HEK293T (cell line): ENCODE measurements around the gene POU2F3.

Source experiments
- CTCF ChIA-PET: fragments of 350-600 bp; formaldehyde crosslinking; extraction: SDS; loops from one replicate; lab custom pipeline; 2021; ENCODE audit warnings: antibody characterized with exemption, inconsistent platforms; lab: Yijun Ruan, JAX
- POLR2A ChIA-PET: fragments of 350-600 bp; formaldehyde crosslinking; extraction: SDS; loops from one replicate; lab custom pipeline; 2020; ENCODE audit warnings: antibody characterized with exemption, inconsistent platforms; lab: Yijun Ruan, JAX
- DNase-seq: peaks from one replicate; pipeline ENCODE4 v3.0.0; 2012; ENCODE audit warnings: mixed read lengths; ENCODE audit errors: extremely low spot score
- ARNT ChIP-seq: fragments of 450-650 bp; IDR thresholded peaks from 2 replicates; pipeline ENCODE4 v1.6.1; 2017; ENCODE audit warnings: mild to moderate bottlenecking
- BHLHE40 ChIP-seq: fragments of 450-650 bp; IDR thresholded peaks from 2 replicates; pipeline ENCODE4 v1.6.1; 2016; ENCODE audit warnings: mild to moderate bottlenecking, moderate library complexity, borderline replicate concordance
- CTBP1 ChIP-seq: fragments of 450-650 bp; IDR thresholded peaks from 2 replicates; pipeline ENCODE4 v1.6.1; 2016; ENCODE audit warnings: borderline replicate concordance
- ELF4 ChIP-seq: fragments of 450-650 bp; IDR thresholded peaks from 2 replicates; pipeline ENCODE4 v1.6.1; 2017; ENCODE audit warnings: antibody characterized with exemption
- FOXA1 ChIP-seq: fragments of 450-650 bp; IDR thresholded peaks from 2 replicates; pipeline ENCODE4 v1.6.1; 2016; ENCODE audit warnings: mild to moderate bottlenecking
- FOXK2 ChIP-seq: fragments of 450-650 bp; IDR thresholded peaks from 2 replicates; pipeline ENCODE4 v1.6.1; 2016; ENCODE audit warnings: mild to moderate bottlenecking
- FOXM1 ChIP-seq: fragments of 450-650 bp; IDR thresholded peaks from 2 replicates; pipeline ENCODE4 v1.6.1; 2017; ENCODE audit warnings: mild to moderate bottlenecking, borderline replicate concordance
- HDGF ChIP-seq: fragments of 450-650 bp; IDR thresholded peaks from 2 replicates; pipeline ENCODE4 v1.6.1; 2017; ENCODE audit warnings: antibody characterized with exemption, borderline replicate concordance
- L3MBTL2 ChIP-seq: fragments of 450-650 bp; conservative IDR thresholded peaks from 2 replicates; pipeline ENCODE4 v1.6.1; 2016; ENCODE audit warnings: mild to moderate bottlenecking
- LEF1 ChIP-seq: fragments of 450-650 bp; IDR thresholded peaks from 2 replicates; pipeline ENCODE4 v1.6.1; 2017; ENCODE audit warnings: mild to moderate bottlenecking, borderline replicate concordance
- NFRKB ChIP-seq: fragments of 450-650 bp; IDR thresholded peaks from 2 replicates; pipeline ENCODE4 v1.6.1; 2016; ENCODE audit warnings: mild to moderate bottlenecking, moderate library complexity
- PKNOX1 ChIP-seq: fragments of 450-650 bp; IDR thresholded peaks from 2 replicates; pipeline ENCODE4 v1.6.1; 2016
- SP1 ChIP-seq: fragments of 450-650 bp; IDR thresholded peaks from 2 replicates; pipeline ENCODE4 v1.6.1; 2017
- SUZ12 ChIP-seq: fragments of 450-650 bp; IDR thresholded peaks from 2 replicates; pipeline ENCODE4 v1.6.1; 2016; ENCODE audit warnings: mild to moderate bottlenecking
- TARDBP ChIP-seq: fragments of 450-650 bp; IDR thresholded peaks from 2 replicates; pipeline ENCODE4 v1.6.1; 2016
- ZNF384 ChIP-seq: fragments of 450-650 bp; IDR thresholded peaks from 2 replicates; pipeline ENCODE4 v1.6.1; 2016

POU2F3 gene

GRCh38 chr11:120219232-120219937 lies 20.6 kb upstream of the POU2F3 start:
- DNase-seq, result no peak
- no peak for TF ChIP-seq HDGF
- no peak for TF ChIP-seq NFRKB
- CTCF ChIA-PET, result interaction anchor here (0.6 kb wide), 1 partner anchor 49 kb away, joined by 3 read pairs; no protein-coding TSS in a partner anchor
- POLR2A ChIA-PET, result no interaction called here

- no peak for DNase-seq
- POLR2A ChIA-PET, result no interaction called here
- CTCF ChIA-PET, result no interaction called here
- TF ChIP-seq ELF4 (no peak), FOXM1 (no peak), TARDBP (no peak), NFRKB (no peak), ZNF384 (no peak), LEF1 (no peak), ARNT (no peak), FOXK2 (no peak), FOXA1 (no peak)
These were observed 19.8 kb upstream of the POU2F3 start for GRCh38 chr11:120219938-120220746.

GRCh38 chr11:120220747-120221037 lies 19.2 kb upstream of the POU2F3 start:
- DNase-seq, result no peak
- ChIA-PET POLR2A (no interaction called here), CTCF (no interaction called here)
- TF ChIP-seq ELF4 (no peak), NFRKB (no peak), FOXA1 (no peak), L3MBTL2 (no peak), TARDBP (no peak), FOXM1 (no peak), HDGF (no peak), SP1 (no peak), CTBP1 (no peak), LEF1 (no peak), ARNT (no peak), PKNOX1 (no peak), ZNF384 (no peak), BHLHE40 (no peak), FOXK2 (no peak), SUZ12 (no peak)

GRCh38 chr11:120221115-120221752 lies 18.7 kb upstream of the POU2F3 start:
- ChIA-PET CTCF (no interaction called here), POLR2A (no interaction called here)
- DNase-seq, result no peak
- TF ChIP-seq ZNF384 (no peak), HDGF (no peak), CTBP1 (no peak), LEF1 (no peak), SUZ12 (no peak), NFRKB (no peak), L3MBTL2 (no peak), TARDBP (no peak), FOXA1 (no peak), PKNOX1 (no peak), BHLHE40 (no peak), ARNT (no peak), ELF4 (no peak), FOXK2 (no peak)

GRCh38 chr11:120222916-120223315 lies 17.0 kb upstream of the POU2F3 start:
- DNase-seq, result no peak
- CTCF ChIA-PET, result interaction anchor here (0.6 to 0.7 kb wide), 2 partner anchors 13 to 297 kb away, joined by 3 to 4 read pairs; no protein-coding TSS in a partner anchor
- POLR2A ChIA-PET, result no interaction called here
- TF ChIP-seq FOXK2, result no peak
- TF ChIP-seq LEF1, result no peak
- no peak for TF ChIP-seq SUZ12
- no peak for TF ChIP-seq FOXM1
- no peak for TF ChIP-seq HDGF
- no peak for TF ChIP-seq BHLHE40
- no peak for TF ChIP-seq CTBP1
- TF ChIP-seq FOXA1, result no peak
- TF ChIP-seq NFRKB, result no peak
- TF ChIP-seq SP1, result no peak
- no peak for TF ChIP-seq TARDBP
- no peak for TF ChIP-seq ELF4
- TF ChIP-seq PKNOX1, result no peak

GRCh38 chr11:120223793-120224192 lies 16.1 kb upstream of the POU2F3 start:
- ChIA-PET POLR2A (no interaction called here), CTCF (interaction anchor here (0.8 kb wide), 1 partner anchor 42 kb away, joined by 3 read pairs; no protein-coding TSS in a partner anchor)
- TF ChIP-seq FOXK2 (no peak), PKNOX1 (no peak), ELF4 (no peak), SP1 (no peak), BHLHE40 (no peak), ZNF384 (no peak), SUZ12 (no peak), ARNT (no peak), TARDBP (no peak)
- no peak for DNase-seq
